GM12892 (cell line): ENCODE results near the gene HERC2.
"Not testable (repeated sequence)": the region's sequence is repeated elsewhere in the genome, so short reads cannot be mapped to it uniquely, and the experiment has no call there.

Experiments
- POLR2AphosphoS5 ChIP-seq: IDR thresholded peaks from 2 replicates; pipeline ENCODE4 v1.6.1; 2011; ENCODE audit warnings: low read depth, low read length, control low read depth
- TAF1 ChIP-seq: IDR thresholded peaks from 2 replicates; pipeline ENCODE4 v1.6.1; 2011; ENCODE audit warnings: low read depth, mild to moderate bottlenecking, control low read depth, low read length, borderline replicate concordance

DNA sequence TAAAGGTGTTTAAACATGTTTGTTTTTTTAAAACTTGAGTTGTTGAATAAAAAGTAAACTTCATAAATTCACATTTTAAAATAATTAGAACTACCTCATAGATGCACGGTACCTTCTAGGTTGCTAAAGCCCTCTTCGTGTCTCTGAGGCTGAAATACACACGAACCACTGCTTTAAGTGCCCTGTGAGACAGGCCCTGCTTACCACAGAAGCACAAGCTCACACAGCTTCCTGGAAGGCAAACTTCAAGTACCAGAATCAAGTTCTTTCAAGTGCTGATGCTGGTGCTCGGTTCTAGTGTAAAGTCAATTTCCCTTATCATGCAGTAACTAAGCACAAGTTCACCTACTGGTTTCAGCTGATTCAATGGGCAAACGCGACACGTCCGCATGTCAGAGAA is 108.6 kb downstream of the HERC2 start:
- not testable (repeated sequence) for TF ChIP-seq POLR2AphosphoS5, TAF1
